Measurements from ENCODE around the gene RAB40C. TPM values are rescaled to one million over a fixed set of nuclear protein-coding genes. Genes with fewer than 3 reads are reported as not detected.
"Not testable (repeated sequence)": the region's sequence is repeated elsewhere in the genome, so short reads cannot be mapped to it uniquely, and the experiment has no call there.

Gene RAB40C
- total RNA-seq, 1 donor from 2014 or later: 6.0 TPM

DNA sequence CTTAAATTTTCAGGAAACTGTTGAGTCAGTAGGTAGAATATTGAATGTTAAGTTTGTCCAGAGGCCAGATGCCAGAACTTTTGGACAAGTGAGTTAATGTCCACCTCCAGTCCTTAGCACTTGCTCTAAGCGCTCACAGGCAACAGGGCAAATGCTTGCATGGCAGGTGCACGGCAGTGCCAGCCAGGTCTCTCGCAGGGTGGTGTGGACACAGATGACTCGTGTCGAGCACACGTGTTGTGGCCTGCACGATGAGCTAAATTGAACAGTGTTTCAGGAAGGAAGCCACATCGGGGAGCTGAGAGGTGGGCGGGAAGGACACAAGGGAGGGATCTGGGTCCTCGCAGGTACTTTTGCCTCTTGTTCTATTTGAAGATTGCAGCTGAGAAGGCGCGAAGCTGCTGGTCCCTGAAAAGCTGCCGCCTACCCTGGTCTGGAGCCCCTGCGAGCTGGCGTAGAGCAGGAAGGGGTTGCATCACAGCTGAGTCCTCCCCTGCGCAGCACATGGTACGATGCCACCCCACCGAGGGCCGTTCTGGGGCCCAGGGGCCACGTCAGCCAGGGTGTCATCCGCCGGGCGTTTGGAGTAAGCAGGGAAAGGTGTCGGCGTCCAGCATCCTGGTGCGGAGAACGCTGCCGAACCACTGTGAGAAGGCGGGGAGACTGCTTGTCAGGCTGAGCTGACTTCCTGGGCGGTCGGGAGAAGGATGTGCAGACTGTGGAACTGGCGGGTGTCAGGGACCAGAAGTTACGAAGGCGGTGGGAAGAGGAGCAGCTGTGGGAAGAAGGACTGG, 6.3 kb downstream of the RAB40C start:
- Histone ChIP-seq H3K4me3 (no peak overlapping the region), H3F3A (ENCODE audit: low read depth) (no peaks in the 10 kb centered on the region), H3K27ac (no peak overlapping the region), H2AFZ (replicated peaks) (no peak overlapping the region), H4K20me1 (ENCODE audit: low read depth) (peaks cover 54% of the 10 kb centered on the region), H3K9me3 (ENCODE audit: low read depth) (no peaks in the 10 kb centered on the region), H3K27me3 (peaks cover 7% of the 10 kb centered on the region), H3K36me3 (no peaks in the 10 kb centered on the region), H3K9ac (no peak overlapping the region), H3K4me2 (no peak overlapping the region), H3K4me1 (no peaks in the 10 kb centered on the region), H3K79me2 (ENCODE audit: low read depth) (peaks cover 14% of the 10 kb centered on the region)
- peaks cover 20% of the 10 kb centered on the region for H3K36me3 Mint-ChIP-seq
- peaks cover 4% of the 10 kb centered on the region for H3K27me3 Mint-ChIP-seq (ENCODE audit: insufficient read depth, low read depth)
- no peak for DNase-seq (ENCODE audit: low spot score)
- H3K4me3 Mint-ChIP-seq: peak overlapping the region; percentile 48
- no peak for TF ChIP-seq EZH2 (IDR thresholded peaks at IDR 0.05)
- no peak for TF ChIP-seq EZH2phosphoT487 (IDR thresholded peaks at IDR 0.05)
- TF ChIP-seq, protein P1, sequence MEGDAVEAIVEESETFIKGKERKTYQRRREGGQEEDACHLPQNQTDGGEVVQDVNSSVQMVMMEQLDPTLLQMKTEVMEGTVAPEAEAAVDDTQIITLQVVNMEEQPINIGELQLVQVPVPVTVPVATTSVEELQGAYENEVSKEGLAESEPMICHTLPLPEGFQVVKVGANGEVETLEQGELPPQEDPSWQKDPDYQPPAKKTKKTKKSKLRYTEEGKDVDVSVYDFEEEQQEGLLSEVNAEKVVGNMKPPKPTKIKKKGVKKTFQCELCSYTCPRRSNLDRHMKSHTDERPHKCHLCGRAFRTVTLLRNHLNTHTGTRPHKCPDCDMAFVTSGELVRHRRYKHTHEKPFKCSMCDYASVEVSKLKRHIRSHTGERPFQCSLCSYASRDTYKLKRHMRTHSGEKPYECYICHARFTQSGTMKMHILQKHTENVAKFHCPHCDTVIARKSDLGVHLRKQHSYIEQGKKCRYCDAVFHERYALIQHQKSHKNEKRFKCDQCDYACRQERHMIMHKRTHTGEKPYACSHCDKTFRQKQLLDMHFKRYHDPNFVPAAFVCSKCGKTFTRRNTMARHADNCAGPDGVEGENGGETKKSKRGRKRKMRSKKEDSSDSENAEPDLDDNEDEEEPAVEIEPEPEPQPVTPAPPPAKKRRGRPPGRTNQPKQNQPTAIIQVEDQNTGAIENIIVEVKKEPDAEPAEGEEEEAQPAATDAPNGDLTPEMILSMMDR (IDR thresholded peaks at IDR 0.05): no peak
- H3K9me3 Mint-ChIP-seq: no peaks in the 10 kb centered on the region
- peaks cover 12% of the 10 kb centered on the region for H3K4me1 Mint-ChIP-seq
- H3K27ac Mint-ChIP-seq: peak overlapping the region; percentile 19

DNA sequence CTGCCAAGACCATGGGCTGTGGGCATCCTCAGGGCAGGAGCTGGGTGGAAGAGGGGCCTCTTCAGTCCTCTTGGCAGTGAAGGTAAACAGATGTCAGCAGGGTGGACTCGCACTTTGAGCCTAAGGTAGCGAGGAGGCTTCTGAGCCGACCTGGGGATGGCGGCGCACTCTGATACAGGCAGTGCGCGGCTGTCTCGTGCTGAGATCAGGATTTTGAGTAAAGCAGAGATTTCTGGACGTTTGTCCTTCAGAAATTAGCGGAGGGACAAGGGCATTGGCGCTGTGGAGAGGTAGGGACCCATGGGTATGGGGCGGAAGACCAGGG, 6.8 kb downstream of the RAB40C start:
- H3K9me3 Mint-ChIP-seq: no peaks in the 10 kb centered on the region
- no peak for TF ChIP-seq EZH2phosphoT487 (IDR thresholded peaks at IDR 0.05)
- TF ChIP-seq, protein P1 (IDR thresholded peaks at IDR 0.05): no peak
- TF ChIP-seq EZH2 (IDR thresholded peaks at IDR 0.05): no peak
- Histone ChIP-seq H3K36me3 (no peaks in the 10 kb centered on the region), H3K9ac (no peak overlapping the region), H2AFZ (replicated peaks) (no peak overlapping the region), H3K4me1 (no peaks in the 10 kb centered on the region), H3K4me3 (no peak overlapping the region), H3K79me2 (ENCODE audit: low read depth) (peaks cover 9% of the 10 kb centered on the region), H3K4me2 (no peak overlapping the region), H3K9me3 (ENCODE audit: low read depth) (no peaks in the 10 kb centered on the region), H3F3A (ENCODE audit: low read depth) (no peaks in the 10 kb centered on the region), H4K20me1 (ENCODE audit: low read depth) (peaks cover 49% of the 10 kb centered on the region), H3K27ac (no peak overlapping the region), H3K27me3 (peaks cover 1% of the 10 kb centered on the region)
- H3K27ac Mint-ChIP-seq: no peak overlapping the region
- peaks cover 20% of the 10 kb centered on the region for H3K36me3 Mint-ChIP-seq
- peaks cover 10% of the 10 kb centered on the region for H3K4me1 Mint-ChIP-seq
- no peak for DNase-seq (ENCODE audit: low spot score)
- H3K27me3 Mint-ChIP-seq (ENCODE audit: insufficient read depth, low read depth): peaks cover 2% of the 10 kb centered on the region
- peak overlapping the region; percentile 48 for H3K4me3 Mint-ChIP-seq

DNA sequence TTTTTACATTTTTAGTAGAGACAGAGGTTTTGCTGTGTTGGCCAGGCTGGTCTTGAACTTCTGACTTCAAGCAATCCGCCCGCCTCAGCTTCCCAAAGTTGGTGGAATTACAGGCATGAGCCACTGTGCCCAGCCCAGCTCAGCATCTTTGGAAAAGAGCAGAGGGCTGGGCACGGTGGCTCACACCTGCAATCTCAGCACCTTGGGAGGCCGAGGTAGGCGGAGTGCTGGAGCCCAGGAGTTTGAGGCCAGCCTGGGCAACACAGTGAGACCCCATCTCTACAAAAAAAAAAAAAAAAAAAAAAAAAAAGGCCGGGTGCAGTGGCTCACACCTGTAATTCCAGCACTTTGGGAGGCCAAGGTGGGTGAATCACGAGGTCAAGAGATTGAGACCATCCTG, 7.8 kb downstream of the RAB40C start:
- H3K4me3 Mint-ChIP-seq; H3K36me3 ChIP-seq; H3F3A ChIP-seq (ENCODE audit: low read depth): not testable (repeated sequence)

More for the DNA sequence above, 7.8 kb downstream of the RAB40C start:
- H3K9ac ChIP-seq; H3K27ac Mint-ChIP-seq; H3K4me1 Mint-ChIP-seq; H3K4me2 ChIP-seq; H3K79me2 ChIP-seq (ENCODE audit: low read depth); H3K9me3 ChIP-seq (ENCODE audit: low read depth); H3K27me3 Mint-ChIP-seq (ENCODE audit: insufficient read depth, low read depth); H3K27ac ChIP-seq; H3K4me1 ChIP-seq; H3K4me3 ChIP-seq; DNase-seq (ENCODE audit: low spot score); H3K9me3 Mint-ChIP-seq; H2AFZ ChIP-seq (replicated peaks); H3K27me3 ChIP-seq: not testable (repeated sequence)
- peaks cover 39% of the 10 kb centered on the region for H4K20me1 ChIP-seq (ENCODE audit: low read depth)
- H3K36me3 Mint-ChIP-seq: peaks cover 21% of the 10 kb centered on the region

All from neural progenitor cell (in vitro differentiated cells).